RKO (cell line): ENCODE data around the gene HPGDS.
A peak's percentile ranks its signal among the peaks of the same experiment; 100 is the strongest.
"Not testable (repeated sequence)": the region's sequence is repeated elsewhere in the genome, so short reads cannot be mapped to it uniquely, and the experiment has no call there.

ENCODE experiments used
- DNase-seq: peaks from one replicate; pipeline ENCODE4 v3.0.0-alpha.2; 2016; ENCODE audit warnings: low spot score

HPGDS gene

DNA sequence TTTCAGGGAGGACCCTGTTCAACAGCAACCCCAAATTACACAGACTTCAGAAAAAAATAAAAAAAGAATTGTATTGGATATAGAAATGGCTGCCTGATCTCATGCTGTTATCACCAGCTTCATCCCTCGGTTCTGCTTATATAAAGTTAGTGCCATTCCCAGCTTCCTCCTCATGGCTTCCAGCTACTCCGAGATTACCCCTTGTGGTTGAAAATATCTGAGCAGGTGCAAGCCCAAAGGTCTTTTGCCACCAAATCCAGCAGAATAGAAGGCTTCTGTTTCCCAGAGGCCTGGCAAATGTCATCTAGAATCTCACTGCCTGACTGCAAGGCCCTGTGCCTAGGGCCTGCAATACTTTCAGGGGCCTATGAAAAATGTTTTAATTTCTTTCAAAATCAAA is 13.8 kb upstream of the HPGDS start:
- no peak for DNase-seq

DNA sequence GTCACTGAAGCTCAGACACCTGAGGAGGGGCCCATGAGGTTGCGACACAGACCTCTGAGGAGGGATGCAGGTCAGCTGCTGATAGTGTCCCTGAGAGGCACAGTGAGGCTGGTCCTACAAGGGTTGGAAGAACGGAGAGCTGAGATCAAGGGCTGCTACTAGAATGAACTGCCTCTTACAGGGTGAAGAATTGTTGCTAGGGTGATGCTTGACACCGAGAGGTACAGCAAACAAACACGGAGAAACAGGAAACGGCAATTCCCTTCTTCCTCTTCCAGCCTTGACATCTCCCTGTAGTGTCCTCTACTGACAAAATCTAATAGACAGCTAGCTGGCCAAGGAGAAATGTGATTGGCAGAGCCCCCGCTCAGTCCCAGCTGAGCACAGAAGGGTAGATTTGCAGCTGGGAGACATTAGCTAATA is 11.8 kb upstream of the HPGDS start:
- DNase-seq, result no peak

DNA sequence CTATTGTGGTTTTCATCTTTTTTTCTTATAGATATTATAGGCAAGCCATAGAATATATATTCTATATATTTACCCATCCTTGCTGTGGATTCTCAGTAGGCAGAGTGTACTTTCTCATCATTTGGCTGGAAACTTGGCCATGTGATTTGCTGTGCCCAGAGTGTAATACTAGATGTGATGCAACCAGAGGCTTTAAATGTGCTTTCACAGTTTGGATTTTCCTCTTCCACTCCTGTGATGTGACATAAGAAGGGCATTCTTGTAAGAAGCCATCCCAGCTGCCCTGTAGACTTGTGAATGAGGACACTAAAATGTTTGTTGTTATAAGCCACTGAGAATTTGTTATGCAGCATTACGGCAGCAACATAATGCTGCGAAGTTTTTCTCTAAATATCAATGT is 10.4 kb upstream of the HPGDS start:
- DNase-seq, result no peak

DNA sequence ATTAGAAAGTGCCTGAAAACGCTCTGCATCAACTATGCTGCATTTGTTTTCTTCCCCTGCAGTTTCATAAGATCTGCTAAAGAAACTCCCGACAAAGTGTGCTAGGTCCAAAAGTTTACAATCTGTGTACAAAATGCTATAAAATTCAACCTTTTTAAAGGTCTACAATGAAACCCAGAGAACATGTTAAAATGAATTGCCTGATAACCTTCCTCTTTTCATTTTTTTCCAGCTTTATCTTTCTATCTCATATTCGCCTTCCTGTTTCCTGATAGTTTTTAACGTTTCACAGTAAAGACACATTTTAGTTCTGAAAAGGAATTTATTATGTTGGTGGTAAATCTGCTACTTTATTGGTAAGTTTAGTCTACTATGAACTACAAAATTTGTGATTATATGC is 9.5 kb upstream of the HPGDS start:
- no peak for DNase-seq

DNA sequence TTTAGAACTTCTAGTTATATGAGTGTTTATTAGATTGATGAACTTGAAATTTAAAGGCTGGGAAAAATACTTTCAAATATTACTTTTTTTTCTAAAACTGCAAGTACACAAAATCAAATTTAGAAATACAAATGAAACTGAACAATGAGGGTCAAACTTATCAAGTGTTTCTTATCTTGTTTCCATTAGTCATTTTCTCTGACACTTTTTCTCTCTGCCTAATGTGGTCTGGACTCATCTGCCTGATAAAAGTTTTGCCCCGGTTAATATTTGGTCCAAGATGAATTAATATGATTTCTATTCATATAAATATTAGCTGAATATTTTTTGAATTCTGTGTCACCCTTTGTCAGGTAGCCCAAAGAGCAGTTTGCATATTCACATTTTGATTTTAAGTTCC is 8.7 kb upstream of the HPGDS start:
- DNase-seq, result no peak

DNA sequence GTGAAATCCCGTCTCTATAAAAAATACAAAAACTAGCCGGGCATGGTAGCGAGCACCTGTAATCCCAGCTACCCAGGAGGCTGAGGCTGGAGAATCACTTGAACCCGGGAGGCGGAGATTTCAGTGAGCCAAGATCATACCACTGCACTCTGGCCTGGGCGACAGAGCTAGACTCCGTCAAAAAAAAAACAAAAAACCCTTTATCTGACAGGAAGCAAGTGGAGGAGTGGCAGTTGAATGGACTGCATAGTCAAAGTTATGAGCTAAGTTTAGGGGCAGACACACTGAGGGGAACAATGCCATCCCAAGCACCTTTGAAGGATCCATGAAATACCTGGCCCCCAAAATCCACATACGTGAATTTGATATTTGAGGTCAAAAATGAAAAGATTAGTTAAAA is 7.5 kb upstream of the HPGDS start:
- DNase-seq, result no peak

DNA sequence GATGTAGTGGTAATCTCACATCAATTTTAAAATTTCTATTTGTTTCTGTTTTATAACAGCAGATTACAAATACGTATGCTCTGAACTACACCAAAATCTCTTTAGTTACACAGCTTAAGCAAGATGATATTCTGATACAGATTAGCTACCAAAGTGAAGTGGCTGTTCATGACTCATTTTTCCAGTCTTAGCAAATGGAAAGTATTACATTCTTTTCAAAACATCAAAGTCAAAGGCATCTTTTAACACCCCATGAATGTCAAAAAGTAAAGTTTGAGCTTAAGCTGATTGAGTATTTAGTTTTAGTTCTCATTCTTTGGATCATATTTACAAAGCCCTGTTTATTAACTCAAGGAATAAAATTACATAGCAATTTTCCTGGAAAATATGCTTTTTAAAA is 6.6 kb upstream of the HPGDS start:
- DNase-seq, result peak; percentile 2

DNA sequence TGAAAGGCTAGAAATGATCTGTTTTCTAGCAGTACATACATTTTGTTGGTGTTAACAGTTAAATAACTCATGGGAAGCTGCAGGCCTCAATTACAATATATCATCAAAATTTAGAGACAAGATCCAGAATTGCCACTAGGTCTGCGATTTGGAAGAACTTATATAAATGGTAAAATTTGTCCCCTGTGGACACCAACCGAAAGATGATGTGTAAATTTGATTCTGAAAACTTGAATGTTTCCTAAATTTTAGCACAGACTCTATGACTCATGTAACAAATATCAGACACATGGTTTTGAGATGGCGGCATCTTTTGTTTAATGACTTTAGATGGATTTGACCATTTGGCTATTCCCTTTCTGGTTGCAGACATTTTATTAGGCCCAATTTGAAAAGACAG is 6.0 kb upstream of the HPGDS start:
- DNase-seq, result no peak

DNA sequence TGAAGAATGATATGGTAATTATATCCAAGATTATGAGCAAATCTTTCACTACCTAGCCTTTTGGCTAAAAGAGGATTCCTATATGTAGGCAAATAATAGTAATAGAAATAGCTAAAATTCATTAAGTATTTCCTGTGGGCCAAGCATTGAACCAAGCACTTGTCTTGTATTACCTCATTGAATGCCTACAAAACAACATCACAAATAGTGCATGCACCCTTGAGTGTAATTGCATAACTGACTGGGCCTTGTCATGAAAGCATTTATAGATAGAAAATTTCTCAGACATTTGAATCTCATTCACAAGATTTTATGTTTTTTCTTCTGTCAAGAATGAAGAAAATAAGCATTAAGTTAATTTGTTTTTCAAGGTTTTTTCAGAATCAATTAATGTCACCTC is 3.9 kb upstream of the HPGDS start:
- DNase-seq, result no peak

DNA sequence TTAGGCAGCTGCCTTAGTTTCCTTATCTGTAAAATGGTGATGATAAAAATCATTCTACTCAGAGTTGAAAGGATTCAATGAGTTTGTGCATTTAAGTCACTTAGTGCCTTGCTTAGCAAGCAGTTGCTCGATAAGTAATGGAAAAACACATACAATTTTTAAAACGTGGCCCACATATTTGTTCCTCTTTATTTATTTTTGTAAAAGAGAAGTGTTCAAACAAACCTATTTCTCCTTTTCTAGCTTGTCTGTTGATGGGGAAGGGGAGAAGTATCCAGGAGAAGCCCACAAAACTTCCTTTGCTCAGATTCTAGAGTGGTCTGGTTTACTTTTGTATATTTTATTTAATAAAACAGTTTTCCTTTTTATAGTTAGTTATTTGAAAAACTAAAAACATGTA is 3.3 kb upstream of the HPGDS start:
- no peak for DNase-seq

DNA sequence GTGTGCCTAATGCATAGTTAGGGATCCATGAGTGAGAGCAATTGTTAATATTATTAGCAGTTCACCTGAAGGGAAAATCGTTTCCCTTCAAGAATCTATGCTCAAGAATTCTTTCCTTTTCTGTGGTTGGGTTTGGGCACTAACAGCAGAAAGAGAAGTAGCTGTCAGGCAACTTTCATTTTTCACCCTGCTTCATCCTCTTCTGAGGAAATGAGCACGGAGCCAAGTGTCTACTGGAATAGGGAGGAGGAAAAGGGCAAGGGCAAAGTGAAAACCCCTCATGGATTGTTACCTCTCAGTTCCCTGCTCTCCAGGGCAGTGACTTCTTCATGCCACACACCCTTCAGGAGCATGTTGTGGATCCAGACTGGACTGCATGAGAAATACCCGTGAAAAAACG is 2.6 kb upstream of the HPGDS start:
- DNase-seq, result no peak

DNA sequence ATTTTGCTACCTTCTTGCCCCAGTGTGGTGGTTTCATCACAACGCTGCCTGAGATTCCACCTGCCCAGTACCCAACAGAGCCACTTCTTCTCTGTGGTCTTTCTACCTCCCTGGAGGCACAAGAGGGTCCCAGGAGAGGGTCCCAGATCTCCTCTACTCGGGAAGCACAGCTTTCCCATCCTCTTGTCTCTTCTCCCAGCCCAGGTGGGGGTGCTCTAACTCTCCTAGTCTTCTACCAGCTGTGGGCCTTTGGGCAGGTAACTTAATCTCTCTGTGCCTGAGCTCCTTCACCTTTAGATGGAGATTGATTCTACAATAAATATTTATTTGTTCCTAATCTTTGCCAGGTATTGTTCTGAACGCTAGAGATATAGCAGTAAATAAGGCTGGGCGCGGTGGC is 1.8 kb upstream of the HPGDS start:
- DNase-seq, result no peak

DNA sequence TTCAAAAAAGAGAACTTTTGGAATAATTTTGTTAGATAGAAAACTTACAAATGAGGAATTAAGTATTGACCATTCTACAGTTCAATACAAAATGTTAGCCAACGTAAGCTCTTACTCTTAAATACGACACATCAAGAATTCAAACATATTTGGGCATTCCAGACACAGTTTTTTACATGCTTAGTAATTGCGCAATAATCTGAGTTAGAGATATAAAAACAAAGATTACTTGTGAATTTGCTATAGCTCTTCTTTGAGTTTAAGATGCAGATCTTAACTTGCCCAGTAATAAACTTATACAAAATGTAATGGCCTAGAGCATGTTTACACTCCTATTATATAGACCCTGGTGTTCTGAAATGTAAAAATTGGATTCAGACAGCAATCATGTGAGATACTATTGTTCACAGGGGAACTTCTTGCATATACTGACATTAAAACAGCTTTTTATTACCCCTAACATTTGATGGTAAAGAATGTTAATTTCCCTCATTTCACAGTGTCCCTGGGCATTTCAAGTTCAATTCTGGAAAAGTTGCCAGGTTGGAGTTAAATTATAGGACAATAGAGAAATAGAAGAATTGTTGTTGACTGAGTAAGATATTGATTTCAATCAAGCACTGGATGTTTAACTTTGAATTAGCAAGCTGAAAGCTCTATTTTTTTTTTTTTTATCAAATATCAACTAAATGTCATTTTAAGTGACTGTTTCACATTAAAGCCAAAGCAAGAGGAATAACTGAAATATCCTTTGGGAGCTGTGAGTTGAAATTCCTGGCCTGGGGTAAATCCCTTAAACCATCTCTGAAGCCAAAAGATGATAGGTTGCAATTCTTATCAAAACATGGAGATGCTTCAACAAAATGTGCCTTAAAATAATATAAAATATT is 910 bp downstream of the HPGDS start:
- no peak for DNase-seq

DNA sequence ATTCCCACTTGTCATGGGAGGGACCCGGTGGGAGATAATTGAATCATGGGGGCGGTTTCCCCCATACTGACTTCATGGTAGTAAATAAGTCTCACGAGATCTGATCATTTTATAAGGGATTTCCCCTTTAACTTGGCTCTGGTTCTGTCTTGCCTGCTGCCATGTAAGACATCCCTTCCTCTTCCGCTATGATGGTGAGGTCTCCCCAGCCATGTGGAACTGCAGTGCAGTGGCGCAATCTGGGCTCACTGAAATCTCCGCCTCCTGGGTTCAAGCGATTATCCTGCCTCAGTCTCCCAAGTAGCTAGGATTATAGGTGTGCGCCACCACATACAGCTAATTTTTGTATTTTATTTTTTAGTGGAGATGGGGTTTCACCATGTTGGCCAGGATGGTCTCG is 2.9 kb downstream of the HPGDS start:
- DNase-seq, result no peak

DNA sequence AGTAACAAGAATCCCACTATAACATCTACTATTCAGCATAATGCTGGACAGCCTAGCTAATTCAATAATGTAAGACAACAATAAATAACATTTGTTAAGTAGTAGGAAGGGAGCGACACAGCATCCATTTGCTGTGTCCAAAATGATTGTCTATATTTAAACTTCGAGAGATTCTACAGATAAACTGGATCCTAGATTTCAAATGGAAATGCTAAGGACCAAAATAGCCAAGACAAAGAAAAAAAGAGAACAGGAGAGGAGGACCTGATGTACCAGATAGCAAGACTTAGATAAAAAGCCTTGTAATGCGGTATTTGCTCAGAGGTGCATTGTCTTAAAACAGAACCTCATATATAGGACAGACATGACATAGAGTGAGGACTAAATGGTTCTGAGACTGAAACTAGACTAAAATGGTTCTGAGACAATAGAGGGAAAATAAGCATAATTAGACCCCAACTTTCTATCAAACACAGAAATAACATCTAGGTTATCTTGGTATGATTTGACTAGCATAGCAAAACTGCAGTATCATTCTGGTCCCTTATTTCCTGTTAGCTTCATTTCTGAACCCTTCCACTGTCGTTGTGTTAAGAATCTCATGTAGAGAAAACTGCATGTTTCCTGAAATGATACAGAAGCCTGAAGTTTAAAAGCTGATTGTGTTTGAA is 3.8 kb downstream of the HPGDS start:
- DNase-seq, result no peak

DNA sequence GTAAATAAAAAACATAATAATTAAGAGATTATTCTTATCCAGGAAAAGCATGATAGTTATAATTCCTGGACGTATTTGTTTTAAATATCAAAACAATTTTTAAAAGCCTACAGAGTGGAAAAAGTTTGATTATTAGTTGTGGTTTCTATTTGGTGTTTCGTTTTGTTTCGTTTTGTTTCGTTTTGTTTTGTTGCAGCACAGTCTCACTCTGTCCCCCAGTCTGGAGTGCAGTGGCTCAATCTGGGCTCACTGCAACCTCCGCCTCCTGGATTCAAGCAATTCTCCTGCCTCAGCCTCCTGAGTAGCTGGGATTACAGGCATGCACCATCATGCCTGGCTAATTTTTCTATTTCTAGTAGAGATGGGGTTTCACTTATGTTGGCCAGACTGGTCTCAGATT is 5.8 kb downstream of the HPGDS start:
- not testable (repeated sequence) for DNase-seq

DNA sequence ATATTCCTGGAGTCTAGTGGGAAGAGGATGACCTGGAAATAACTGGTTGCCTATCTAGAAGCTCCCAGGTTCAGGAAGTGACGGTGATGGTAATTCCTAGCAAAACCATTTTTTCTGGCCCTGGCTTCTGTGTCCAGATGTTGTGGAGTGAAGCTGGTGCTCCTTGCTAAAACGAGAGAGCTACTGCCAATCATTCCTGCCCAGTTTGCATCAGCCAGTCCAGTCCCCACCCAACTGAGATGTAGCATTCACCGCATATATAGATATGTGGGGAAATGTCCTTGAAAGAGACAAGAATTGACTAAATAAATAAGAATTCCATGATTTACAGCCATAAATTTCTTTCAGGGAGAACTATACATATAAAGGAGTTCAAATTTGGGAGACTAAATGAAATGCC is 6.3 kb downstream of the HPGDS start:
- no peak for DNase-seq

DNA sequence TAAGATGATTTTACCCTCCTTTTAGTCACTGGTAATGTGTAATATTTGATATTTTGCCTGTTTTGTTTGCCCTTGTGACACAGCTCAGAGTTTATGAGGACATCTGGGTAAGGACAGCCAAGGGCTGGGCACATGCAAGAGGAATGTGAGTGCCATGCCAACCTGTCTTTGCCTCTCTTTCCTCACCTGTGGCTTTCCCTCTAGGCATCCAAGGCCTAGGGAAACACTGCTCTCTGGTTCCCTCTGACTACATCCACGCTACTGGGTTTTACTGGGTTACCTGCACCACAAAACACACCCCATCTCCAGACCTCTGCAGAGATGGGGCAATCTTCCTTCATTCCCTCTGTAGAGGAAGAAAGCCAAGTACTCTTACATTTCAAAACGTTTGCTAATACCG is 7.7 kb downstream of the HPGDS start:
- no peak for DNase-seq

DNA sequence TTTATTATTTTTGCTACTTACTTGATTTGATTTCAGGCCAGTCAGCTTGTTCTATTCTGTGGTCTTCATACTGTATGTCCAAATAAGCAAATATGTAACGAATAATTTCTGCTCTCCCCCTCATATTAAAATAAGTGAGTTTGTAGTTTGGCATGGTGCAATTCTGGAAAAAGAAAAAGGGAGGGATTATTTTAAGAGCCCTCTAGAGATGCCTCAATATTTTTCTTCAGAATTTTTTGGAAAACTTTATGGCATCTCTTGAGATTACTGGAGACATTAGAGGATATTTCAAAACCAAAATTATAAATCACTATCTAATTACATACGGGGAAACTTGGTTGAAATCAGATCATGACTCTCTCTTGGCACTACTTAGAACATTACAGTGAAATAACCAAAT is 8.2 kb downstream of the HPGDS start:
- DNase-seq, result no peak

DNA sequence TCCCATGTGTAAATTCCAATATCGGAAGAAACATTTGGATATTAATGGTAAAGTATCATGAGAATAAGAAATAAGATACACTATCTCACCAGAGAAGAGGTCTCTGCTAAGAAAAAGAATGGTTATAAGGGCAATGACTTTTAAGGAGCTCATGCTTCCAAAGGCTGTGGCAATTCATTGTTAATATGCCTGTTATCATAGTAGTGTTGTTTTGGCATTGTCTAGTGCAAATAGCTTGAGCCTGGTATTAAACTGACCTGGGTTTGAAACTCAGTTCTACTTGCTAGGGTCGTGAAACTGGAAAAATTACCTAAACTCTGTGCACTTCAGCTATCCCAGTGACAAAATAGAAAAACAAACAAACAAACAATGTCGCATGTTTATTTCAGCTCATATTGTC is 8.8 kb downstream of the HPGDS start:
- DNase-seq, result no peak

DNA sequence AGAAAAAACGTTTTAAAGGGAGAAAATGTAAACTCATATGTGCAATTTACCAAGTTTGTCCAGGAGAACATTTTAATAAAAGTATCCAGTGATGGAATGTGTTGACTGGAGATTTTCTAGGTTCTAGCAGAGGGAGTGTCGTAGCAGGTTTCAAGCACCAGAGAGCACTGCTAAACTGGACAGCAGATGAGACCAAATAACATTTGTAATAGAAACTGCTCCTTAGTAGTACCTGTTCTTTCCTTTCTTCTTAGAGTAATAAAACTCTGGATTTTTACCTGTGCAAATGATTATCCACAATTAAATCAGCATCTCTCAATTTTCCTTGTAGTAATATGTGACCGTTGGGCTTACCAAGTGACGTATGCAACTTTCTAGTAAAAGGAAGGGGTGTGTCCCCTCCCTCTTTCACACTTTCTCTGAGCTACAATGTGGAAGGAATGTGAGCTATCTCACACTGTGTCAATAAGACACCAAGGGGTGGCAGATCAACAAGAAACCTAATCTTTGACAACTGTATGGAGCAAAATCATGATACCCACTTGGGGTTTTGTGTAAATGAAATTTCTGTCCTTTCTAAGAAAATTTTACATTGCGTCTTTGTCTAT is 9.5 kb downstream of the HPGDS start:
- DNase-seq, result no peak

DNA sequence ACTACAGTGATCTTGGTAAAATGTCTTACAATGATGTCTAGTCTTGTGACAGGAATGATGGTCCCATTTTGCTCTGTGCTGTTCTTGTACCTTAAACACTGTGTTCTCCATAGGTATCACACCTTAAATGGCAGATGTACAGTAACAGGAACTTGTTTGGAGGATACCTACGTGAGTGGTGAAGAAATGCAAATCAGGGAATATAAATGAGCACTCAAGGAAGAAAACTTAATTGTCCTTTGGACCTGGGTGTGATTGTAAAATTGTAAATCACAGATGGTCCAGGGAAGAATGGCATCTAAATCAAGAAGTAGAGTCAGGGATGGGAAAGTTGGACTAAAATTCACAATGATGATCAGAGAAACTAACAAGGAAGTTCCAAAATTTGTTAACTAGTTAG is 12.7 kb downstream of the HPGDS start:
- DNase-seq, result no peak

DNA sequence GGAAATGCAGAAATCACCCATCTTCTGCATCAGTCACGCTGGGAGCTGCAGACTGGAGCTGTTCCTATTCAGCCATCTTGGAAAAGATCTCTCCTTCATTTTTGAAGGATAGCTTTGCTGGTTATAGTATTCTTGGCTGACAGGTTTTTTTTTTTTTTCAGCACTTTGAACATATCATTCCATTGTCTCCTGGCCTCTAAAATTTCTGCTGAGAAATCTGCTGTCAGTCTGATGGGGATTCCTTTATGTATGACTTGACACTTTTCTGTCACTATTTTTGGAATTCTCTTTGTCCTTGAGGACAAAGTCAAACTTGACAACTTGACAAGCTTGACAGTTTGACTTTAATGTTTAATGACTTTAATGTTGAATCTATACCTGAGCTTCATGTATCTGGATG is 16.8 kb downstream of the HPGDS start:
- DNase-seq, result no peak
